ENCODE results near the gene WDR93. TPM values are rescaled to one million over a fixed set of nuclear protein-coding genes. Genes with fewer than 3 reads are reported as not detected.

The WDR93 gene
- 0.41 TPM for total RNA-seq

DNA sequence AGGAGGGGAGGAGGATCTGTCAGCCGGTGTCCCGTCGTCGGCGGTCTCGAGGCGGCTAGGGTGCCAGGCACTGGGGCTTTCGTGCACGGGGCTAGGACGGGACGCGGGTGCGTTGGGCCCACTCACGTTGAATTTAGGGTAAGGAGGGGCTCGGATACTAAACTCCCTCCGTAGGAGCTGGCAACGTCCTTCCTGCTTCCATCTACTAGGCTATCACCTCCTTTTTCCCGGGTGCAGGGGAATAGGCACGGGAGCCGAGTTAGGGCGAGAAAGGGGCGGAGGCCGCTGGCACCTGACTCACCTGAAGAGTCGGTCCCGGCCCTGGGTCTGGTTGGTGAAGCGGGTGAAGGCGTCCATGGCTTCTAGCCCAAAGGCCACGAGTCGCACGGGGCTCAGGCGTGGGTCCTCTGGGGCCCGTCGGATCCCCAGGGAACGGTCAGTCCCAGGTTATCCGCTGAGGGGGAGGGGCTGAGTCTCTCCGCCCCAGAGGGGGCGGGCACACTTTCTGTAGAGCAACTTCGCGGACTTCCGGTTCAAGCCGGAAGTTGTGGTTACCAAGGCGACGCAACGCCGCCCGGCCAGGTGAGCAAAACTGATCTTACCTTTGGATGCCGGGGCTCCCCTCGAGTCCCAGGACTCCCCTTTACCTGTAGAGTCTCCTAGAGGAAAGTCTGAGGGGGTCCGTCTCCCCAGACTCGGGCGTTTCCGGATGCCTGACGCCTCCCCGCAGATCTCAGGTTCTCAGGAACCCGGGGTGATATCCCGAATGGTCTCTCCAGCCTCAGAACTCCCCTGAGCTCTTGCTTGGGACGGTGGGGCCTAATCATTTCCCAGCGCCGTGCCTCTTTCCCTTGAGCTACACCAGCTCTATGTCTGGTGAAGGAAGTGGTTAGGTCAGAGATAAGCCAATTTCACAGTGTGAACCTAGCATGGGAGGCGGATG lies at the start of gene WDR93, which contains the start of gene PEX11A:
Gene WDR93, plus strand, starts transcription at position 536 of the 943 bp plus-strand sequence. CDS start 10,936 bp downstream, outside the sequence.
Gene PEX11A, minus strand, starts transcription at position 479 of the 943 bp plus-strand sequence. Its CDS starts 122 bp downstream, at position 357.
- no peak for FAIRE-seq
- peak in 1 of 2 donors; percentile 82 for DNase-seq (ENCODE audit: low spot score in 2 of 2)

DNA sequence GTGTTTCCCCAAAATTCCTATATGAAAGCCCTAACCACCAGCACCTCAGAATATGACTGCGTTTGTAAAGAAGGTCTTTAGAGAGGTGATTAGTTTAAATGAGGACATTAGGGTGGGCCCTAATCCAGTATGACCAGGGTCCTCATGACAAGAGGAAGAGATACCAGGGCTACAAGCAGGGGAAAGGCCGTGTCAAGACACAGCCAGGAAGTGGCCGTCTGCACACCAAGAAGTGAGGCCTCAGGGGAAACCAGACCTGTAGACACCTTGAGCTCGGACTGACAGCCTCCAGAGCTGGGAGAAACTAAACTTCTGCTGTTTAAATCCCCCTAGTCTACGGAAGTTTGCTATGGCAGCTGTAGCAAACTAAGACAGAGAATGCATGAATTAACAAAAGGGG lies 49.6 kb upstream of the WDR93 start:
- DNase-seq (ENCODE audit: low spot score in 2 of 2) = no peak
- FAIRE-seq = no peak

DNA sequence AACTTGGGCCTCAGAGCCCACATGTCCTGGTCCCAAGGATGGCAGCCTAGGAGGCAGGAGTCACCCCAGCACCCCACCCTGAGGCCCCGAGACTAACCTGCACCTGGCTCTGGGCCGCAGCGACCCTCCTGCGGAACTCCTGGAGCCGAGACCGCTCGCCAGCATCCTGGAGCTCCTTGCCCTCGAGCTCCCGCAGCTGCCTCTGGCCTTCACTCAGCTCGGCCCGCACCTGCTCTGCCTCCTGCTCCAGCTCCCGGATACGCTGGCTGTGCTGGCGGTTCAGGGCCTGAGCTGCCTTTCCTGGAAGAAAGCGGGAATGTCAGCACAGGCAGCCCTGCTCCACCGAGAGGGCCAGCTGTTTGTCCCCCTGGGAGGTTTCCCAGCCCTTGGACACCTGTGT lies 48.5 kb upstream of the WDR93 start:
- no peak for DNase-seq (ENCODE audit: low spot score in 2 of 2)

DNA sequence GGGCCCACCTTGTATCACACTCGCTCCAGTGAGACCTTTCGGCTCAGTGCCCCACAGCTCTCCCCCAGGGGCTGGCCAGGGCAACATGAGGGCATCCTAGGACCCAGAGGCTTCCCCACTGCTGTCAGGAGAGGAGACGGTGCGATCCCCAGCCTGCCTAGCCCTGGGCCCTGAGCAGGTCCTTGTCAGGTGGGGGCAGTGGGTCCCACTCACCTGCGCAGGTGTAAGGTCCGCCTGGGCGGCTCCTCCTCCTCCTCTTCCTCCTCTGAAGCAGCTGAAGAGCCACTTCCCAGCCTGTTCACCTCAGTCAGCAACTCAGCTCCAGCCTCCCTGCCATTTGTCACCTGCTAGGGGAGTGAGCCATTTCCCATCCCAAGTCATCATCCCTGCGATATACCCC lies 44.9 kb upstream of the WDR93 start:
- no peak for DNase-seq (ENCODE audit: low spot score in 2 of 2)
- no peak for FAIRE-seq

More for the DNA sequence above, 48.5 kb upstream of the WDR93 start:
- FAIRE-seq = no peak

DNA sequence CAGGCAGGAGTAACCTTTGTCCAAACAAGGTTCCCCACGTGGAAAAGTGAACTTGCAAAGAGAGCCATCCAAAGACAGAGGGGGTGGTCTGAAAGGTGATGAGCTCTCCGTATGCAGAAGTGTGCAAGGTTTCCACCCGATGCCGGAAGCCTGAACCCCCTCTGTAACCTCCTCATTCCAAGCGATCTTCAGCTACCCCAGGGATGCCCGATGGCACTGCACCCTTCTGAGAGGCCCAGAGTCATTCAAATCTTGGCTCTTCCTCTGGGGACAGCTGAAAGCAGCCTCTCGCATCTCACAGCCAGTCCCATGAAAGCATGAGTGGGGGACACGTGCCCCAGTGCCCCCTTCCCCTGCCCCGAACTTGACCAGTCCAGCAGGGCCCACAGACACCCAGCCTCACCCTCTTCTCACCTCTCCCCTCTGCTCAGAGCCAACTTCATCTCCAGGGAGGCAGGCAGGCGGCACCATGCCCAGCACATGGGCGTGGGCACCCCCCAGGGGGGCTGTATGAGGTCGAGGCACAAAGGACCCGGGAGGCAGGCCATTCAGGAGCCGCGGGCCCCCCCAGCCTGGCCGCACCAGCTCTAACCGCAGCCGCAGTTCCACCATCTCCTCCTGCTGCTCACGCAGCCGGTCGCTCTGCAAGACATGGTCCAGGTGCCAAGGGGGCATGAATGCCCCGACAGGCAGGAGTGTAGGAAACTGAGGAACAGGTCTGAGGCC lies 44.0 kb upstream of the WDR93 start:
- no peak for FAIRE-seq
- DNase-seq (ENCODE audit: low spot score in 2 of 2) = no peak

DNA sequence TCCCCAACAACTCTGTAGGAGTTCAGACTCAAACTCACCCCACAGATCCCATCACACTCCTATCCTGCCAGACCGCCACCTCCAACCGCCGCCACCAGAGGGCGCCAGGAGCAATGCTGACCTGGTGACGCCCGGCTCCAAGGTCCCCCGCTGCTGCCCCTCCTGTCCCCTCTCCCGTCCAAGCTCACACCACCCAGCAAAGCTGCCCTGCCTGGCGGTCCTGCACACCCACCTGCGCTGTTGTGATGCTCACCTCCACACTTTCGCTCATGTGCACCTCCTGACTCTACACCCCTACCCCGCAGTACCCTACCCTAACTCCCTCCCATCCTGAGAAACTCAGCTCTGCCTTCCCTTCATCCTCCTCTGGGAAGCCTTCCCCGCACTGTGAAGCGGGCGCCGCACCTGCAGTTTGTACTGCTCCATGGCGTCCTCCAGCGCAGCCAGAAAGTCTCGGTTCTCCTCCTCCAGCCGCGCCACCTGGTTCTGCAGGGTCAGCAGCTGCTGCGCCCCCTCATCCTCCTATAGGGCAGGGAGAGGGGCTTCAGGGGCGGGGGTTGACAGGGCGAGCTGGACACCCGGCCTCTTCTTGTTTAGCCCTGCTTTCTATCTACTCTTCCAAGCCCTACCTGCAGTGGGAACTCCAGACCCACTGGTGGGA lies 43.3 kb upstream of the WDR93 start:
- DNase-seq (ENCODE audit: low spot score in 2 of 2) (peak; percentile 59 to 75), FAIRE-seq (no peak)

DNA sequence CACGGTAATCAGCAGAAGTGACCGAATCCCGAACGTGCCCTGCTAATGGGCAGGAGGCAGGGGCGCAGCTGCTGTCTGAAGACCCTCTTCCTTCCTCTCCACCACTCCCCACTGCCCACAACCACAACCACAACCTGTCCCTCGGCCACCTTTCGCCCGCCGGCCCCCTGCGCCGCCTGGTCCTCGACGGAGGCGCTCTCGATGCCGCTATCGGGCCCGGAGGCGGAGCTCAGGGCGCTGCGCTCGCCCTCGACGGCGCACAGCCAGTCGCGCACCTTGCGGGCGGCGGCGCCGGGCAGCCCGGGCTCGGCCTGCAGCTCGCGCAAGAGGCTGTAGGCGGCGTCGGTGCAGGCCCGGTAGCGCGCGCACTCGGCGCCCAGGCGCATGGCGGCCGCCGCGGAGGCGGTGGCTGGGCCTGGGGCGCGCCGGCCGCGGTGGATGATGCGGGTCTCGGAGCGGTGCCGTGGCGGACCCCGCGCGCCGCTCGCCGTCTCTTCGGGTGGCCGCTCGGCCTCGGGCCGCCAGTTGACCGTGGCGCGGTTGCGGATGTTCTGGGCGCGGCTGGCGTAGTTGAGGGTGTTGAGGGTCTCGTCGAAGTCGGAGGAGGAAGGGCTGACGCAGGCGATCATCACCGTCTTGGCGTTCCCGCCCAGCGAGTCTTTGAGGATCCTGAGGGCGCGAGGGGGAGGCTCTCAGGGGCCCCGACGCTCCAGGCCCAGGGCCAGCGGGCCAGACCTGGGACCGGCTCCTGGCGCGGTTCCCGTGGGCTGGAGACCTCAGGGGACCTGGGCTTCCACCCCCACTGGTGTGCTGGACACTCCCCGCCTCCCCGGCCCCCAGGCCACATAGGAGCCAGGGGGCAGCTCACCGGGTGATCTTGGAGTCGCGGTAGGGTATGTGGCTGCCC lies 42.3 kb upstream of the WDR93 start:
- DNase-seq (ENCODE audit: low spot score in 2 of 2) = no peak
- FAIRE-seq = no peak

DNA sequence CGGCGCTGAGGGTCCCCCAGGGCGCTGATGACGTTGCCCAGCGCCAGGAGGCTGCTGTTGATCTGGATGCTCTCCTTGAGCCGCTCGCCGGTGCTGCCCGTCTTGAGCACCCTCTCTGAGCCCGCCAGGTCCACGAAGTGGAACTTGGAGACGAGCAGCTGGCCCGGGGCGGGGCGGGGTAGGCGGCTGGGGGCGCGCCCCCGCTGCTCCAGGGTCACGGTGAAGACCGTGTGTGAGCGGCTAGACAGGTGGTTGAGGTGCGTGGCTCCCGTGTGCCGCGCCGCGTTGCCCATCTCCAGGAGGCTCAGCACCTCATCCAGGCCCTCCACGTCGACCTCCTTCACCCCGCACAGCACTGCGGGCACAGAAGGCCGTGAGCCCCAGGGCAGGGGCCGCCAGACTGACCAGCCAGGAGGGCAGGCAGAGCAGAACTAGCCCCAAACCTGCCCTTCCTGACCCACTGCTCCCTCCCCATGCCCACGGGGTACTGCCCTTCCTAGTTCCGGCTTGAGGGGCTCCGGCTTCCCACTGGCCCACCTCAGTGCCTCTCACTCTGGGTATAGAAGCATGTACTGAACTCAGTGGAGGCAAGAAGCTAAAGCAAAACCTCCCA lies 41.5 kb upstream of the WDR93 start:
- DNase-seq (ENCODE audit: low spot score in 2 of 2) (no peak), FAIRE-seq (no peak)

DNA sequence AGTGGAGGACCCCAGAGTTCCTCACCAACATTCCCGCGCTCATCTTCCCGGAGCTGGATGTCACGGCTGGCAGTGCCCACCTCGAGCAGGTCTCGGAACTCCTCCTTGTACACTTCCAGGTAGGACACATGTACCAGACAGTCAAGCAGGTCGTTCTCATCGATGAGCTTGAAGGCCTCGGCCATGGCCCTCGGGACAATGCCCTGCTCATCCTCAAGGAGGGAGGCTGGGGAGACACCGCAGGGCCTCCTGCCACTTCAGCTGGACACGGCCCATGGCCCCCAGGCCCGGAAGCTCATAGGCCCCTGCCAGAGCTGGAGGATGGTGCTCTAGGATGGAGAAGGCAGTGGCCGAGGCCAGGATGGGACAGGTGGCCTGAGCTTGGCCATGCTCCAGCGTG lies 40.9 kb upstream of the WDR93 start:
- FAIRE-seq (no peak), DNase-seq (ENCODE audit: low spot score in 2 of 2) (no peak)

DNA sequence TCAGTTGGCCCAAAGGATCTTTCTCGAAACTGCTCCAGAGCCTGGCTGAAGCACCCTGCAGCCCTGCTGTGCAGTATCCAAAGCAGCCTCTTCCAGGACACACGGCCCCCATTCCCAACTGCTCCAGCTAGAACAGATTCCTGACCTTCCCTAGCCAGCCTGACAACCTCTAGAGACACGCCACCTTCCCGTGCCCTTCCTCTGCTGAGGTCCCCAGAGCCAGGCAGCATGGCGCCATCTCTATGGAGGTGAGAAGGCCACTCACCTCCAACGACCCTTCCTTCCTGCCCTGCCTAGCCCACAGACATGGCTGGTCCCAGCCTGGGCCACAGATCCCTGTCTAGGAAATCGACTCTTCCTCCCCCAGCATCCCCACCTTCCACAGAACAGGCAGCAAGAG lies 38.5 kb upstream of the WDR93 start:
- DNase-seq (ENCODE audit: low spot score in 2 of 2) (no peak), FAIRE-seq (no peak)

DNA sequence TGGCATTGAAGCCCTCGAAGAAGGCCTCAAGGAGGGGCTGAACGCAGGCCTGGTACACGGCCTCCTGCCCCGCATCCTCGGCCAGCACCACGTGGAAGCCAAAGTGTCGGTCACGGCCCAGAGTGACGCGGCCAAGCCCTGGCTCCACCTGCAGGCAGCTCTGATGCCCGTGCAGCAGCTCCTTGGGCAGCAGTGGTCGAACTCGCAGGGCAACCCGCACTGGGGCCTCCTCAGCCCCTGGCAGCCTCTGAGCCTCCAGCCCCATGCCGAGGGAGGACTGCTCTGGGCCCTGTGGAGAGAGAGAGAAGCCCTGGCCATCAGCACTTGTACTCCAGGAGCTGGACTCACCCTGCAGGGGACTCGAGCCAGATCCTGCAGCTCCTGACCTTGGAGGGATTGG lies 37.9 kb upstream of the WDR93 start:
- FAIRE-seq (no peak), DNase-seq (ENCODE audit: low spot score in 2 of 2) (no peak)

DNA sequence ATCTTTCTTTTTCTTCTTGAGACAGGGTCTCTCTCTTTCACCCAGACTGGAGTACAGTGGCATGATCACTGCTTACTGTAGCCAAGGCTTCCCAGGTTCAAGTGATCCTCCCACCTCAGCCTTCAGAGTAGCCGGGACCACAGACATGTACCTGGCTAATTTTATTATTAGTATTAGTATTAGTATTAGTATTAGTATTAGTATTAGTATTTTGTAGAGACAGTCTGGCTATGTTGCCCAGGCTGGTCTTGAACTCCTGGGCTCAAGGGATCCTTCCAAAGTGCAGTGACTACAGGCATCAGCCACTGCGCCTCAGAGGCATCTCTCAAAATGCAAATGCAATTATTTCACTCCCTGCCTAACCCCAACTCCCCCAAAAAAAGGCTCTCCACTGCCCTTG lies 37.0 kb upstream of the WDR93 start:
- FAIRE-seq (no peak), DNase-seq (ENCODE audit: low spot score in 2 of 2) (no peak)

DNA sequence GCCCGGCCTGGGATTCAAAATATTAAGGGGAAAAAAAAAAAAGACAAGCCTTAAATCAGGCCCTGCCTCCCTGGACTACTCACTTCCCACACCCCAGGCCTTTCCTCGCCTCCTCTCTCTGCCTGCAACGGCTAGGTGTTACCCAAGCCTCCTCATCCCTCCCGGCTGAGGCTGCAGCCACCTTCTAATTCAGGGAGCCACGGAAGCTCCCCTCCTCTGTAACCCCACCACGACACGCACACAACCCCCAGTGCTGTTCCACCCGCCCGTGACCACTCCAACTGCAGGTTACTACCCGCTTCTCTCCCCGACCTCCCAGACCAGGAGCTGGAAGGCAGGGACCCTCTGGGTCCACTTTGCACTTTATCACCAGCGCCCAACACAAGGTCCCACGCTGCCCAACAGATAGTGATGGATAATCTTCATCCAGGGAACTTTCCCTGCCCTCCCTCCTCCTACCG lies 36.3 kb upstream of the WDR93 start:
- no peak for FAIRE-seq
- no peak for DNase-seq (ENCODE audit: low spot score in 2 of 2)

DNA sequence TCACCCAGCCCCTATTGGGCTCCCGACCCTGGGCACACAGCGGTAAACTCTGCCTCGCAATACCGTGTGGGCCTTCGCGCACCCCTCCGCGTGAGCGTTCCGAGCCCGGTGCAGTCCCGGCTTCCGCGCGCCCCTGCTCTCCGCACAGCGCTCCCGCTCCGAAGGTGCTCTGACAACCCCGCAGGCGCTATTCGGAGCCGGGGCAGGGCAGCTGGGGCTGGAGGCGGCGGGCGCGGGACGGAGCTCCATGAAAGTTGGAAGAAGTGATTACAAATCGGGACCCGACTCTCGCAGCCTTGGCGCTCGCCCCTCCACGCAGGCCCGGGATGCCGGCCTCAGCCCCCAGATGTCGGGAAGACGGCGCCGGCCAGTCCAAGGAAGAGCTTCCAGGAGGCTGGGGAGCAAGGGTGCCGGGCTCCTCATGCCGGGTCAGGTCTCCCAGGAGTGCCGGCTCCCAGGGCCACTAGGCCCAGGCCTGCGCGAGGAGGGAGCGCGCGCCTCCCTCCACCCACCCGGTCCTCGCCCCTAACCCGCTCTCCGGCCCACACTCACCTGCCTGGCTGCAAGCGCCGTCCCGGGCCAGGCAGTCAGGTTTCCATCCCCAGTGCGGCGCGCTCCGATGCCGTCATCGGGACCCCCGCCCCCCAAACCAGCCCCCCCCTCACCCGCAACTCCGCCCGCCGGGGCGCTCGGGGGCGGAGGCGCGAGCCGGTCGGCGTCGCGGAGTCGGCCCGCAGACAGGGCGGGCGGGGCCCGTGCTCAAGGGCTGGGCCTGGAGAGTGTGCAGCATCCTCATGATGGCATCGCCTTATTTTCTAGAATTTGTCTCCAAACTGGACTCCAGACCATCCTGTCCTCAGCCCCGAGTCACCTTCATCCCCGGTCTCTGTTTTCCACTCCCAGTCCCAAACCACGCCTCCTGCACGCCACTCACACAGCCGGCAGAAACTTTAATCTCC lies 35.5 kb upstream of the WDR93 start, which contains the start of gene KIF7:
Gene KIF7, minus strand, starts transcription at position 621 of the 959 bp plus-strand sequence. CDS start 2,537 bp downstream, outside the sequence.
- FAIRE-seq (no peak), DNase-seq (ENCODE audit: low spot score in 2 of 2) (peak; percentile 61 to 72)

DNA sequence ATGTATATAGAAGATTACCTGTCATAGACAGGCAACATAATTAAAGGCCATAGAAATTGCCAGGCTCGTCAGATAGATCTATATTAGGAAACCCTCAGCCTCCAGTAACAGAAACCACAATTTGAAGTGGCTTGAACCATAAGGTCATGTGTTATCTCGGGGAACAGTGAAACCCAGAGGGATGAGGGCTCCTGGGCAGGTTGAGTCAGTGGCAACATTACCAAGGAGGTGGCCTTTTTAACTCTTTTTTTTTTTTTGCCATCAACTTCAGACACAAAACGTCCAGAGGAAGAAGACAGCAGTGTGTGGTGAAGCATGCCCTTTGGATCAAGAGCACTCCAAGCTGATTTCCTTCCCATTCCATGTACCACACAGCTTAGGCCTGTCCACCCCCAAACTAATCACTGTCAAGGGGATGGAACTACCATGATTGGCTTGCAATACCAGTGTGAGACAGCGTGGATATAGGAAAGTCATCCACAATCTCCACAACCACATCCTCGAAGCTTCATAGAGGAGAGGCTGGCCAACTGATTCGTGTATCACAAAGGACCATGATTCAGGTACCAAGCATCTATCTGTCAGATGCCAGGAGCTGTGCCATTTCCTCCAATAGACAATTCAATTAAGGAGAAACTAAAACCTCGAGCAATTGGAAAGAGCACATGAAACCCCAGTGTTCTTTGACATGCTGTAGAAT lies 34.3 kb upstream of the WDR93 start:
- DNase-seq (ENCODE audit: low spot score in 2 of 2) = no peak
- FAIRE-seq = no peak

DNA sequence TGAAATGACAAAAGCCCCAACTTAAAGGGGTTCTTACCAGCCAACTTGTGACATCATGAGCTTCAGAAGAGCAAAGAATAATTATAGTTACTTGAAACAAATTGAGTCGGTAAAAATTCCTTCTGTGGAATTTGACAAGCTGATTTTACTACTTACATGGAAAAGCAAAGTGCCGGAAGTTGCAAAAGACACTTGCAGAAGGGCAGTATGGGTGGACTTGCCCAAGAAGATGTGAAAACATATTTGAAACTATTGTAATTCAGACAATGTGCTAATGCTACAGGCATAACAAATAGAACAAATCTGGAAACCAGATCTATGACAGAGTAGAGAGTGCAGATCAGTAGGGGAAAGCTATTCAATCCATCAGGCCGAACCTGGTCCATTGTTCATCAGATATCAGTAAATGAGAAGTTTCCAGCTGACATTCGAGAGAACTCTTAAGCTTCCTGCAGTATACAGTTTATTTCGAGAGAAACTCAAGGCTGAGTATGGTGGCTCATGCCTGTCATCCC lies 32.9 kb upstream of the WDR93 start:
- no peak for FAIRE-seq
- no peak for DNase-seq (ENCODE audit: low spot score in 2 of 2)

DNA sequence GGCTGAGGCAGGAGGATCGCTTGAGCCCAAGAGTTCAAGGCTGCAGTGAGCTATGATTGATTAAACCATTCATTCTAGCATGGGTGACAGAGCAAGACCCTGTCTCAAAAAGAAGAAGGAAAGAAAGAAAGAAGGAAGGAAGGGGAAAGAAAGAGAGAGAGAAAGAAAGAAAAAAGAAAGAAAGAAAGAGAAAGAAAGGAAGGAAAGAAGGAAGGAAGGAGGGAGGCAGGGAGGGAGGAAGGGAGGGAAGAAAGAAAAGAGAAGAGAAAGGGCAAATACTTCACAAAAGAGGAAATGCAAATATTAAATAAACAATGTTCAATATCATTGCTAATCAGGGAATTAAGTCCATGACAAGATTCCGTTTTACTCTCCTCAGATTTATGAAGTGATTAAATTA lies 31.3 kb upstream of the WDR93 start:
- DNase-seq (ENCODE audit: low spot score in 2 of 2) = no peak
- no peak for FAIRE-seq

All from frontal cortex (tissue), 4 donors.